T-helper 2 cell treated with Interferon-gamma antibody and Interleukin-4, amounts not matched to agents 5 μg/mL and 100 μg/mL, for 36 hours (primary cell): Measurements from ENCODE around the gene CCDC57.
"Not testable (repeated sequence)": the region's sequence is repeated elsewhere in the genome, so short reads cannot be mapped to it uniquely, and the experiment has no call there.

Source experiments
- DNase-seq: peaks from one replicate; pipeline ENCODE4 v3.0.0; 2021; ENCODE audit warnings: low spot score
- H3K27ac Mint-ChIP-seq: one replicate; pipeline ENCODE4 v1.8.0; 2021; ENCODE audit warnings: mild to moderate bottlenecking, mixed read lengths
- H3K27me3 Mint-ChIP-seq: one replicate; pipeline ENCODE4 v1.8.0; 2021; ENCODE audit warnings: low read depth, mixed read lengths
- H3K36me3 Mint-ChIP-seq: one replicate; pipeline ENCODE4 v1.8.0; 2021; ENCODE audit warnings: low read depth, mixed read lengths
- H3K4me1 Mint-ChIP-seq: one replicate; pipeline ENCODE4 v1.8.0; 2021; ENCODE audit warnings: low read depth, mixed read lengths
- H3K4me3 Mint-ChIP-seq: one replicate; pipeline ENCODE4 v1.8.0; 2022; ENCODE audit warnings: mild to moderate bottlenecking, moderate library complexity, mixed read lengths
- H3K9me3 Mint-ChIP-seq: one replicate; pipeline ENCODE4 v1.8.0; 2021; ENCODE audit warnings: mixed read lengths

CCDC57 gene

GRCh38 chr17:82133166-82133953, 79.3 kb downstream of the CCDC57 start:
- not testable (repeated sequence) for H3K27me3 Mint-ChIP-seq, H3K36me3 Mint-ChIP-seq, DNase-seq, H3K9me3 Mint-ChIP-seq, H3K4me1 Mint-ChIP-seq, H3K4me3 Mint-ChIP-seq, H3K27ac Mint-ChIP-seq

GRCh38 chr17:82129095-82129494, 83.5 kb downstream of the CCDC57 start:
- DNase-seq: no peak
- Mint-ChIP-seq H3K4me1 (peaks cover 24% of the 10 kb centered on the region), H3K4me3 (no peak overlapping the region), H3K27me3 (no peaks in the 10 kb centered on the region), H3K36me3 (peaks cover 5% of the 10 kb centered on the region), H3K9me3 (no peaks in the 10 kb centered on the region), H3K27ac (no peak overlapping the region)

GRCh38 chr17:82128287-82128686, 84.4 kb downstream of the CCDC57 start:
- no peak overlapping the region for H3K4me3 Mint-ChIP-seq
- peaks cover 7% of the 10 kb centered on the region for H3K36me3 Mint-ChIP-seq
- H3K4me1 Mint-ChIP-seq: peaks cover 24% of the 10 kb centered on the region
- no peaks in the 10 kb centered on the region for H3K9me3 Mint-ChIP-seq
- no peaks in the 10 kb centered on the region for H3K27me3 Mint-ChIP-seq
- H3K27ac Mint-ChIP-seq: no peak overlapping the region
- DNase-seq: no peak

- Mint-ChIP-seq H3K9me3 (no peaks in the 10 kb centered on the region), H3K27me3 (no peaks in the 10 kb centered on the region), H3K36me3 (peaks cover 9% of the 10 kb centered on the region), H3K27ac (peak overlapping the region; percentile 94), H3K4me3 (peak overlapping the region; percentile 34), H3K4me1 (peaks cover 24% of the 10 kb centered on the region)
- DNase-seq: no peak
Measured at GRCh38 chr17:82127704-82128103, 84.9 kb downstream of the CCDC57 start.

GRCh38 chr17:82127315-82127595, 85.4 kb downstream of the CCDC57 start:
- DNase-seq: no peak
- H3K27ac Mint-ChIP-seq: peak overlapping the region; percentile 94
- peaks cover 10% of the 10 kb centered on the region for H3K36me3 Mint-ChIP-seq
- no peaks in the 10 kb centered on the region for H3K27me3 Mint-ChIP-seq
- H3K4me3 Mint-ChIP-seq: peak overlapping the region; percentile 74
- peaks cover 24% of the 10 kb centered on the region for H3K4me1 Mint-ChIP-seq
- H3K9me3 Mint-ChIP-seq: no peaks in the 10 kb centered on the region

- Mint-ChIP-seq H3K4me3 (peak overlapping the region; percentile 74), H3K9me3 (no peaks in the 10 kb centered on the region), H3K4me1 (peaks cover 30% of the 10 kb centered on the region), H3K36me3 (peaks cover 11% of the 10 kb centered on the region), H3K27ac (peak overlapping the region; percentile 94), H3K27me3 (no peaks in the 10 kb centered on the region)
- peak; percentile 46 for DNase-seq
Measured at GRCh38 chr17:82126556-82127314, 85.9 kb downstream of the CCDC57 start.

GRCh38 chr17:82124101-82124500, 88.5 kb downstream of the CCDC57 start:
- no peaks in the 10 kb centered on the region for H3K9me3 Mint-ChIP-seq
- H3K27me3 Mint-ChIP-seq: no peaks in the 10 kb centered on the region
- H3K36me3 Mint-ChIP-seq: peaks cover 11% of the 10 kb centered on the region
- peaks cover 40% of the 10 kb centered on the region for H3K4me1 Mint-ChIP-seq
- DNase-seq: no peak
- H3K4me3 Mint-ChIP-seq: no peak overlapping the region
- no peak overlapping the region for H3K27ac Mint-ChIP-seq

- Mint-ChIP-seq H3K27me3 (no peaks in the 10 kb centered on the region), H3K9me3 (no peaks in the 10 kb centered on the region), H3K27ac (peak overlapping the region; percentile 59), H3K4me1 (peaks cover 31% of the 10 kb centered on the region), H3K36me3 (peaks cover 11% of the 10 kb centered on the region), H3K4me3 (no peak overlapping the region)
- no peak for DNase-seq
Measured at GRCh38 chr17:82121660-82122629, 90.7 kb downstream of the CCDC57 start.

- H3K27me3 Mint-ChIP-seq: no peaks in the 10 kb centered on the region
- no peak overlapping the region for H3K27ac Mint-ChIP-seq
- no peaks in the 10 kb centered on the region for H3K9me3 Mint-ChIP-seq
- H3K4me3 Mint-ChIP-seq: no peak overlapping the region
- peaks cover 24% of the 10 kb centered on the region for H3K4me1 Mint-ChIP-seq
- no peak for DNase-seq
- H3K36me3 Mint-ChIP-seq: peaks cover 11% of the 10 kb centered on the region
Measured at GRCh38 chr17:82121246-82121645, 91.4 kb downstream of the CCDC57 start.

GRCh38 chr17:82120148-82120547, 92.5 kb downstream of the CCDC57 start:
- H3K27me3 Mint-ChIP-seq: no peaks in the 10 kb centered on the region
- no peak overlapping the region for H3K27ac Mint-ChIP-seq
- no peak overlapping the region for H3K4me3 Mint-ChIP-seq
- no peak for DNase-seq
- H3K4me1 Mint-ChIP-seq: peaks cover 18% of the 10 kb centered on the region
- H3K36me3 Mint-ChIP-seq: peaks cover 8% of the 10 kb centered on the region
- H3K9me3 Mint-ChIP-seq: no peaks in the 10 kb centered on the region

GRCh38 chr17:82118815-82119380, 93.7 kb downstream of the CCDC57 start:
- H3K27me3 Mint-ChIP-seq: no peaks in the 10 kb centered on the region
- peaks cover 6% of the 10 kb centered on the region for H3K36me3 Mint-ChIP-seq
- no peak overlapping the region for H3K4me3 Mint-ChIP-seq
- peaks cover 18% of the 10 kb centered on the region for H3K4me1 Mint-ChIP-seq
- H3K9me3 Mint-ChIP-seq: no peaks in the 10 kb centered on the region
- no peak overlapping the region for H3K27ac Mint-ChIP-seq
- DNase-seq: no peak

GRCh38 chr17:82118168-82118814, 94.4 kb downstream of the CCDC57 start:
- Mint-ChIP-seq H3K27ac (no peak overlapping the region), H3K36me3 (peaks cover 4% of the 10 kb centered on the region), H3K27me3 (no peaks in the 10 kb centered on the region), H3K4me1 (peaks cover 18% of the 10 kb centered on the region), H3K9me3 (no peaks in the 10 kb centered on the region), H3K4me3 (no peak overlapping the region)
- DNase-seq: no peak
